ENCODE data around the gene CDKAL1.
"Not testable (repeated sequence)": the region's sequence is repeated elsewhere in the genome, so short reads cannot be mapped to it uniquely, and the experiment has no call there.

- not testable (repeated sequence) for TF ChIP-seq CTCF, EZH2phosphoT487 (IDR thresholded peaks at IDR 0.05; ENCODE audit: low read length)
These were observed 661.0 kb downstream of the CDKAL1 start for GRCh38 chr6:21195301-21195700.
